A549 treated with RU486 at 1 μM for 4 hours (cell line): ENCODE measurements around the gene ATN1. TPM values are rescaled to one million over a fixed set of nuclear protein-coding genes. Genes with fewer than 3 reads are reported as not detected.

Experiments
- total RNA-seq: library from RNA; stranded (reverse); fragments of 200-300 nt; extraction: Qiagen RNA extraction; gene quantifications from 5 replicates; pipeline ENCODE4 v1.2.3, GENCODE V29; 2022; ENCODE audit warnings: low read depth

The ATN1 gene, protein sequence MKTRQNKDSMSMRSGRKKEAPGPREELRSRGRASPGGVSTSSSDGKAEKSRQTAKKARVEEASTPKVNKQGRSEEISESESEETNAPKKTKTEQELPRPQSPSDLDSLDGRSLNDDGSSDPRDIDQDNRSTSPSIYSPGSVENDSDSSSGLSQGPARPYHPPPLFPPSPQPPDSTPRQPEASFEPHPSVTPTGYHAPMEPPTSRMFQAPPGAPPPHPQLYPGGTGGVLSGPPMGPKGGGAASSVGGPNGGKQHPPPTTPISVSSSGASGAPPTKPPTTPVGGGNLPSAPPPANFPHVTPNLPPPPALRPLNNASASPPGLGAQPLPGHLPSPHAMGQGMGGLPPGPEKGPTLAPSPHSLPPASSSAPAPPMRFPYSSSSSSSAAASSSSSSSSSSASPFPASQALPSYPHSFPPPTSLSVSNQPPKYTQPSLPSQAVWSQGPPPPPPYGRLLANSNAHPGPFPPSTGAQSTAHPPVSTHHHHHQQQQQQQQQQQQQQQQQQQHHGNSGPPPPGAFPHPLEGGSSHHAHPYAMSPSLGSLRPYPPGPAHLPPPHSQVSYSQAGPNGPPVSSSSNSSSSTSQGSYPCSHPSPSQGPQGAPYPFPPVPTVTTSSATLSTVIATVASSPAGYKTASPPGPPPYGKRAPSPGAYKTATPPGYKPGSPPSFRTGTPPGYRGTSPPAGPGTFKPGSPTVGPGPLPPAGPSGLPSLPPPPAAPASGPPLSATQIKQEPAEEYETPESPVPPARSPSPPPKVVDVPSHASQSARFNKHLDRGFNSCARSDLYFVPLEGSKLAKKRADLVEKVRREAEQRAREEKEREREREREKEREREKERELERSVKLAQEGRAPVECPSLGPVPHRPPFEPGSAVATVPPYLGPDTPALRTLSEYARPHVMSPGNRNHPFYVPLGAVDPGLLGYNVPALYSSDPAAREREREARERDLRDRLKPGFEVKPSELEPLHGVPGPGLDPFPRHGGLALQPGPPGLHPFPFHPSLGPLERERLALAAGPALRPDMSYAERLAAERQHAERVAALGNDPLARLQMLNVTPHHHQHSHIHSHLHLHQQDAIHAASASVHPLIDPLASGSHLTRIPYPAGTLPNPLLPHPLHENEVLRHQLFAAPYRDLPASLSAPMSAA (N-terminal part only)
- 46.3 to 79.4 TPM (median 70.1 TPM) in 5 replicates for total RNA-seq

DNA sequence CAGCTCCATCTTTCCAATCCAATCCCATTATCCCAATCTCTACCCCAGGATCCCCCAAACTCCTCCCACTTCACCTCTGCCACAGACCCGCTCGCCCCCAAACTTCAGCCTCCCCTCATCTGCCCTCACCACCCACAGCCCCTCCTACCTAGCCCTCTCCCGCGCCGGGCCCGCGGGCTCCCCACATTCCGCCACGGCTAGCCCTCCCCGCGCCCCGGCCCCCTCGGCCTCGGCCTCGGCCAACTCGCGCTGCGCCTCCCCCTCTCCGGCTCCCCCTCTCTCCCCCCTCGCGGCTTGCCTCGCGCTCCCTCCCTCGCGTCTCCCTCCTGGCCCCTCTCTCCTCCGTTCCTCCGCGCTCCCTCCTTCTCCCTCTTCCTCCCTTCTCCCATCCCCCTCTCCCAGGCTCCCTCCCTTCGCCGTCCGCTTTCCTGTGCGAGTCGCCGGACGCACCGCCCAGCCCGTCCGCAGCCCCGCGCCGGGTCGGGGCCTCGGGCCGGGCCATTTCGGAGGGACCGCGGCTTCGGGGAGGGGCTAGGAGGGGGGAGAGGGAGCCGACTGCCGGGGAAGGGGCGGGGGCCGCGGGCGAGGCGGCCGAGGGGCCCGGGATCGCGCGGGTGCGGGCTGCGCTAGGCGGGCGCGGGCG is at the start of gene ATN1:
Gene ATN1 (plus strand): TSS at position 581 of the 643 bp plus-strand sequence. CDS start 6,043 bp downstream, outside the sequence.

DNA sequence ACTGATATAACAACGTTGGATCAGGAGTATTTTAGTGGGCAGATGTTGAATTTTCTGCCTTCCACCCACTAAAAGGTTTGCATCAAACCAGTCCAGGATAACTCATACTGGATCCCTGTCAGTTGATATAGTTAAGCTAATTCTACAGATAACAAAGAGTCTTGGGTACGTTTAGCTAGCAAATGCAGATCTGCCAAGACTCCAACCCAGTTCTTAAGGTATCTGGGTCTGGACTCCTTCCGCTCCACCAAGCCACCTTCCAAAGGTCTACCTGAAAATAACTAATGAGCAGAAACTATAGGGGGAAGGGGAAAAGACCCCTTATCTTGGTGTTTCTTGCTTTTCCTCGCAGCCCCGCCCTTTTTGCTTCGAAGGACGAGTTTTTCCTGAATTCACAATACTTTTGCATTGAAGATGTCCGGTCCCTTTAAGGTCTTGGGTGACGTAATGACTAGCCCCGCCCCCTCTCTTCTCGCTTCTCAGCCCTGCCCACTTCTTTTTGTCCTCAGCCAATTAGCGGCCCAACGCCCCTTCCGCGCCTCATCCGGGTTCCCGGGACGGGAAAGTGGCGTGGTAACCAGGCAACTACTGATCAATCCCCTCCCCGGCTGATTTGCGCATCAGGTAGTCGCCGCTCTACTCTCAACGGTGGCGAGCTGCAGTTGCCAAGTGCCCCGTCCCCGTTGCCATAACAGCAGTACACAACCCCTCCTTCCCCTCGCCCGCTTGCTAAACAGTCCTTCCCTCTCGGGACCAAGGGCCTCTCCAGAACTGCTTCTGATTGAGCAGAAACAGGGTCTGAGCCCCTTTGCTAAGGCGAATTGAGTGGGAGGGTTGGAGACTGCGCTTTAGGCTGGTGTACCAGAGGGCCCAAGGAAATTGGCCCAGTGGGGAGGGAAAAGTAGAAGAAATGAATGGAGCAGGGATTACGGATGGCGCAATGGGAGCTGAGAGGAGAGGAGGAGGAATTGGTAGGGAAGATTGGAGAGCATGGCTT is 23.2 kb upstream of the ATN1 start, which contains the start of gene LRRC23:
Gene LRRC23 (plus strand): TSS at position 543 of the 997 bp plus-strand sequence. CDS start 812 bp downstream, outside the sequence.

DNA sequence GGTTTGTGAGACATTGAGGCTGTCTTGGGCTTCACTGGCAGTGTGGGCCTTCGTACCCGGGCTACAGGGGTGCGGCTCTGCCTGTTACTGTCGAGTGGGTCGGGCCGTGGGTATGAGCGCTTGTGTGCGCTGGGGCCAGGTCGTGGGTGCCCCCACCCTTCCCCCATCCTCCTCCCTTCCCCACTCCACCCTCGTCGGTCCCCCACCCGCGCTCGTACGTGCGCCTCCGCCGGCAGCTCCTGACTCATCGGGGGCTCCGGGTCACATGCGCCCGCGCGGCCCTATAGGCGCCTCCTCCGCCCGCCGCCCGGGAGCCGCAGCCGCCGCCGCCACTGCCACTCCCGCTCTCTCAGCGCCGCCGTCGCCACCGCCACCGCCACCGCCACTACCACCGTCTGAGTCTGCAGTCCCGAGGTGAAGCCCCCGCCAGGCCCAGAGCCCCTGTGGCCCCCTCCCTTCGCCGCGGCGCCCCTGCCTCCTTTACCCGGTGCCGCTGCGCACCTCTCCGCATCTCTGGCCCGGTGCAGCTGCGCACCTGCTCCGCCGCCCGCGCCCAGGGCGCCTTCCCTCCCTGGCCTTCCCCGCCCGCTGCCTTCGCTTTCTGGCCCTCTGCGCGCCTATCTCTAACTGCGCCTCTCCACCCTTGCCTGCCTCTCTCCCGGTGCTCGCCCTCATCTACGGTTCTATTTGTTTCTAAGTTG is 13.4 kb upstream of the ATN1 start, which contains the start of gene ENO2:
Gene ENO2 (plus strand): TSS at position 335 of the 701 bp plus-strand sequence. CDS start 1,253 bp downstream, outside the sequence.

DNA sequence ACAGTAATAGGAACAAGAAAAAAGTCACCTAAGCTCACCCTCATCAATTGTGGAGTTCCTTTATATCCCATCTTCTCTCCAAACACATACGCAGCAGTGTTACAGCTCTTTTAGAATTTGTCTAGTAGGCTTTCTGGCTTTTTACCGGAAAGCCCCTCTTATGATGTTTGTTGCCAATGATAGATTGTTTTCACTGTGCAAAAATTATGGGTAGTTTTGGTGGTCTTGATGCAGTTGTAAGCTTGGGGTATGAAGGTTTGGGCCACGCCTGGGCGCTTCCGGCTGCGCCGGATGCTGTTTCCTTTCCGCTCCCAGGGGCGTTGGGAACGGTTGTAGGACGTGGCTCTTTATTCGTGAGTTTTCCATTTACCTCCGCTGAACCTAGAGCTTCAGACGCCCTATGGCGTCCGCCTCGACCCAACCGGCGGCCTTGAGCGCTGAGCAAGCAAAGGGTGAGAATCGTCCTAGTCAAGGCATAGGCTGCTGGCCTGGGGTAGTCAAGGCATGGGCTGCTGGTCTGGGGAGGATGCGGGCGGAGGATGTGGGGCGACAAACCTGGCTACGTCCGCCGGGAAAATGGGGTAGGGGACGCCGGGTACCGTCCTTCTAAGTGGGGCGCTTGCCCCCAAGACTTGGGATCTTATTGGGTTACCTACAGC is 16.1 kb downstream of the ATN1 start, which contains the start of the genes C12orf57 and RNU7-1:
Gene C12orf57 (plus strand): TSS at position 301 of the 659 bp plus-strand sequence. CDS start 100 bp downstream, at position 401.
Gene RNU7-1 (plus strand): TSS at position 95 of the 659 bp plus-strand sequence.

DNA sequence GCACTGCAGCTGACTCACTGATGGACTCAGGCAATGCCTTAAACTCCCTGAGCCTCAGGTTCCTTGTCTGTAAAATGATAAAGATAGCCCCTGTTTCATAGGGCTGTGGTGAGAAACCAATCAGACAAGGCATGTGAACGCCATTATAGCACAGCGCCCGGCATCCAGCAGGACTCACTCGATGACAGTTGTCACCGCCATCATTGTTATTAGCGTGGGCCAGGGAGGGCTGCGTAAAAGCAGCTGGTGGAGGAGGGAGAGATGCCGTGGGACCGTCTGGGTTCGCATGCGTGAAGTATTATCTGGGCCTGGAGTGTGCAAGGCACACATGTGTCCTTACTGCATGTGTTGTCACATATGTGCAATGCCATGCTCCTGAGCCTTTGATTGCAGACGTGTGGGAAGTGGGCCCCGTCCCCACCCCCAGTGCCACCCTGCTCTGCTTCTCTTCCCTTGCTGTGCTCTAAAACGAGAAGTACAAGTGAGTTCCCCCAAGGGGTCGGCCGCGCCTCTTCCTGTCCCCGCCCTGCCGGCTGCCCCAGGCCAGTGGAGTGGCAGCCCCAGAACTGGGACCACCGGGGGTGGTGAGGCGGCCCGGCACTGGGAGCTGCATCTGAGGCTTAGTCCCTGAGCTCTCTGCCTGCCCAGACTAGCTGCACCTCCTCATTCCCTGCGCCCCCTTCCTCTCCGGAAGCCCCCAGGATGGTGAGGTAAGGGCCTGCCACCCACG is 23.2 kb downstream of the ATN1 start, which contains the start of gene PTPN6:
Gene PTPN6 (plus strand): TSS at position 546 of the 730 bp plus-strand sequence. CDS start 157 bp downstream, at position 703.

Other genes with a start within 250 kb of the ATN1 start
- 52.6 to 62.9 TPM (median 62.6 TPM) in 5 replicates for gene ZNF384, start 238.6 kb upstream of the ATN1 start, total RNA-seq
- 0.51 to 1.1 TPM (median 0.81 TPM) in 5 replicates for gene PIANP, start 227.1 kb upstream of the ATN1 start, total RNA-seq
- 45.2 to 57.8 TPM (median 55.4 TPM) in 5 replicates for gene COPS7A, start 203.9 kb upstream of the ATN1 start, total RNA-seq
- 260 to 330 TPM (median 311 TPM) in 5 replicates for gene MLF2, start 174.8 kb upstream of the ATN1 start, total RNA-seq
- 655 to 1,143 TPM (median 965 TPM) in 5 replicates for gene PTMS, start 161.6 kb upstream of the ATN1 start, total RNA-seq
- 0.69 to 1.6 TPM (median 1.3 TPM) in 5 replicates for gene LAG3, start 155.4 kb upstream of the ATN1 start, total RNA-seq
- not detected in 5 replicates for gene CD4, start 138.4 kb upstream of the ATN1 start, total RNA-seq
- 0.22 to 1.1 TPM (median 0.49 TPM) in 5 replicates for gene GPR162, start 106.1 kb upstream of the ATN1 start, total RNA-seq
- gene P3H3, start 99.6 kb upstream of the ATN1 start, total RNA-seq = 20.6 to 31.4 TPM (median 26.1 TPM) in 5 replicates
- 1.0 to 3.0 TPM (median 1.9 TPM) in 5 replicates for gene GNB3, start 87.0 kb upstream of the ATN1 start, total RNA-seq
- 77.3 to 87.9 TPM (median 81.9 TPM) in 5 replicates for gene CDCA3, start 76.7 kb upstream of the ATN1 start, total RNA-seq
- 74.4 to 95.2 TPM (median 79.1 TPM) in 5 replicates for gene USP5, start 75.8 kb upstream of the ATN1 start, total RNA-seq
- gene TPI1, start 60.4 kb upstream of the ATN1 start, total RNA-seq = 1,427 to 1,634 TPM (median 1,600 TPM) in 5 replicates
- gene SPSB2, start 54.7 kb upstream of the ATN1 start, total RNA-seq = 15.4 to 25.5 TPM (median 22.8 TPM) in 5 replicates
- gene LRRC23, start 23.1 kb upstream of the ATN1 start, total RNA-seq = 16.6 to 19.4 TPM (median 18.2 TPM) in 5 replicates
- 36.1 to 43.9 TPM (median 38.6 TPM) in 5 replicates for gene ENO2, start 13.4 kb upstream of the ATN1 start, total RNA-seq
- gene RNU7-1, start 15.9 kb downstream of the ATN1 start, total RNA-seq = not detected in 5 replicates
- gene C12orf57, start 16.1 kb downstream of the ATN1 start, total RNA-seq = 259 to 304 TPM (median 287 TPM) in 5 replicates
- gene PTPN6, start 23.4 kb downstream of the ATN1 start, total RNA-seq = 9.5 to 14.0 TPM (median 11.9 TPM) in 5 replicates
- gene PHB2, start 42.7 kb downstream of the ATN1 start, total RNA-seq = 303 to 358 TPM (median 334 TPM) in 5 replicates
- 61.3 to 85.1 TPM (median 67.4 TPM) in 5 replicates for gene EMG1, start 43.0 kb downstream of the ATN1 start, total RNA-seq
- gene LPCAT3, start 90.5 kb downstream of the ATN1 start, total RNA-seq = 33.9 to 38.3 TPM (median 36.4 TPM) in 5 replicates
- 38.1 to 57.7 TPM (median 45.5 TPM) in 5 replicates for gene C1S, start 132.8 kb downstream of the ATN1 start, total RNA-seq
- gene C1R, start 164.5 kb downstream of the ATN1 start, total RNA-seq = 25.4 to 46.6 TPM (median 28.4 TPM) in 5 replicates
- 9.8 to 15.2 TPM (median 11.2 TPM) in 5 replicates for gene C1RL, start 181.3 kb downstream of the ATN1 start, total RNA-seq
- not detected in 5 replicates for gene RBP5, start 200.9 kb downstream of the ATN1 start, total RNA-seq
- 11.3 to 15.3 TPM (median 14.5 TPM) in 5 replicates for gene CLSTN3, start 202.4 kb downstream of the ATN1 start, total RNA-seq